Pancreas (tissue), 10 donors: ENCODE measurements around the gene SLCO4A1. TPM values are rescaled to one million over a fixed set of nuclear protein-coding genes. Genes with fewer than 3 reads are reported as not detected.

Source experiments
- ATAC-seq, 4 donors: fragments of 200-7000 bp; cut with Tn5 transposase; one replicate each; pipeline versions ENCODE4 v1.8.0 to v1.9.1; 2020; ENCODE audit warnings: mild to moderate bottlenecking in 4 of 4, moderate library complexity in 4 of 4
- DNase-seq, 6 donors: peaks; one replicate each; pipeline ENCODE4 v3.0.0-alpha.2; 2020
- FAIRE-seq: peaks from 2 replicates; lab custom pipeline; 2012; peaks lifted over from hg19 to GRCh38; lab: Jason Lieb, UNC
- H3K27ac ChIP-seq, 4 donors: fragments of 200-600 bp; sonication (generic); 1 replicate in 3 of 4; 2 replicates in 1 of 4; pipeline versions ENCODE4 v1.5.0 to v1.8.0; 2020
- H3K27me3 ChIP-seq, 4 donors: fragments of 200-600 bp; one replicate each; pipeline ENCODE4 v1.8.0; 2021
- H3K36me3 ChIP-seq, 3 donors: fragments of 200-600 bp; sonication (generic) in 1 of 3; one replicate each; pipeline versions ENCODE4 v1.5.0 to v1.8.0; 2020 to 2021
- H3K4me1 ChIP-seq, 3 donors: fragments of 200-600 bp; one replicate each; pipeline ENCODE4 v1.8.0; 2021
- H3K4me3 ChIP-seq, 4 donors: fragments of 200-600 bp; sonication (generic) in 2 of 4; one replicate each; pipeline versions ENCODE4 v1.5.0 to v1.8.0; 2020 to 2021
- H3K9me3 ChIP-seq, 4 donors: fragments of 200-600 bp; one replicate each; pipeline ENCODE4 v1.8.0; 2021
- WGBS, 2 donors: extraction: QIAGEN DNeasy Blood & Tissue Kit; methylation state at CpG; one replicate each; pipeline ENCODE4 v1.1.7; 2013; 5-methylcytosine and 5-hydroxymethylcytosine counted together
- intact Hi-C, 3 donors: fragments of 100-400 bp; cut with DNase I; formaldehyde crosslinking; loops; one replicate each; pipeline versions ENCODE4 v1.11.1 to v1.14.2; 2022
- polyA plus RNA-seq, 2 donors: library from polyadenylated mRNA; stranded (reverse); fragments of 200-250 nt; gene quantifications; one replicate each; pipeline ENCODE4 v1.2.3, GENCODE V29; 2013
- total RNA-seq, 6 donors: library from RNA; stranded (reverse); fragmentation: NEBNext Ultra II Directional in 4 of 6; extraction: Animal tissue kit (Norgen Biotek cat#: 25700) in 4 of 6; gene quantifications; one replicate each; pipeline versions ENCODE4 v1.2.1 to v1.2.4, GENCODE V29; 2021 to 2023
- TF ChIP-seq, protein P1 (sequence below), 4 donors: fragments of 200-600 bp; sonication (generic) in 3 of 4; IDR thresholded peaks; one replicate each; pipeline versions ENCODE4 v1.5.0 to v1.8.0; 2021; ENCODE audit warnings: antibody characterized with exemption in 4 of 4
- donor health status: healthy with polysubstance abuse.
- donor health status: DM: no; HTN: no; CAD: no; lungs with moderate emphysema.
- donor health status: DM: no; HTN: no; CAD: no.
- donor health status: control.
- donor health status: control.
- donor health status: Bipolar disorder and iron deficiency.
- donor health status: DM: yes; HTN: yes; CAD: no.
- donor health status: DM: no; HTN: no; CAD: no.
- donor health status: DM: no; HTN: no; CAD: no.
- donor health status: DM: yes; HTN: yes; CAD: no.

SLCO4A1 gene
- total and polyA plus RNA-seq, 8 donors: 1.2 to 15.9 (median 2.2) TPM

DNA sequence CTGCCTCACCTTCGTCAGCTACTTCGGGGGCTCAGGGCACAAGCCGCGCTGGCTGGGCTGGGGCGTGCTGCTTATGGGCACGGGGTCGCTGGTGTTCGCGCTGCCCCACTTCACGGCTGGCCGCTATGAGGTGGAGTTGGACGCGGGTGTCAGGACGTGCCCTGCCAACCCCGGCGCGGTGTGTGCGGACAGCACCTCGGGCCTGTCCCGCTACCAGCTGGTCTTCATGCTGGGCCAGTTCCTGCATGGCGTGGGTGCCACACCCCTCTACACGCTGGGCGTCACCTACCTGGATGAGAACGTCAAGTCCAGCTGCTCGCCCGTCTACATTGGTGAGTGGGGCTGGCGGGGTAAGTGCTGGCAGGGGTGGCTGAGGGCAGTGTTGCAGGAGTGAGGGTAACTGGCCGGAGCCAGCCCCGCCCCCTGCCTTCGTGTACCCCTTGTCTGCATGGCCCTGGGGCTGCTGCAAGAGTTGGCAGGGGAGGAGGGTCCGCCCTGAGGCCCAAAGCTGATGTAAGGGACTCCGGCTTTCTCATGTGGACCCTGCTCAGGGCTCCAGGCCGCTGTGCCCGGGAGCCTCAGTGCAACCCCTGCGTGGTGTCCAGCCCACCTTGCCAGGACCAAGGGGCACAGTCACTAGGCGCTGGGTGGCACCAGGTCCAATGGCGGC, 14.8 kb downstream of the SLCO4A1 start:
- Histone ChIP-seq H3K27ac (no peak overlapping the region), H3K9me3 (no peaks in the 10 kb centered on the region), H3K36me3 (no peaks in the 10 kb centered on the region), H3K27me3 (no peaks in the 10 kb centered on the region), H3K4me1 (peaks cover 4 to 8% (median 6%) of the 10 kb centered on the region in 3 donors), H3K4me3 (no peak overlapping the region)
- DNase-seq (peak in 1 of 6 donors; percentile 71), ATAC-seq (no peak), FAIRE-seq (no peak)
- intact Hi-C loops: no loop called here
- 90 to 91% methylated on average over 37 of the region's 37 CpGs for WGBS, 2 donors
- TF ChIP-seq, protein P1, sequence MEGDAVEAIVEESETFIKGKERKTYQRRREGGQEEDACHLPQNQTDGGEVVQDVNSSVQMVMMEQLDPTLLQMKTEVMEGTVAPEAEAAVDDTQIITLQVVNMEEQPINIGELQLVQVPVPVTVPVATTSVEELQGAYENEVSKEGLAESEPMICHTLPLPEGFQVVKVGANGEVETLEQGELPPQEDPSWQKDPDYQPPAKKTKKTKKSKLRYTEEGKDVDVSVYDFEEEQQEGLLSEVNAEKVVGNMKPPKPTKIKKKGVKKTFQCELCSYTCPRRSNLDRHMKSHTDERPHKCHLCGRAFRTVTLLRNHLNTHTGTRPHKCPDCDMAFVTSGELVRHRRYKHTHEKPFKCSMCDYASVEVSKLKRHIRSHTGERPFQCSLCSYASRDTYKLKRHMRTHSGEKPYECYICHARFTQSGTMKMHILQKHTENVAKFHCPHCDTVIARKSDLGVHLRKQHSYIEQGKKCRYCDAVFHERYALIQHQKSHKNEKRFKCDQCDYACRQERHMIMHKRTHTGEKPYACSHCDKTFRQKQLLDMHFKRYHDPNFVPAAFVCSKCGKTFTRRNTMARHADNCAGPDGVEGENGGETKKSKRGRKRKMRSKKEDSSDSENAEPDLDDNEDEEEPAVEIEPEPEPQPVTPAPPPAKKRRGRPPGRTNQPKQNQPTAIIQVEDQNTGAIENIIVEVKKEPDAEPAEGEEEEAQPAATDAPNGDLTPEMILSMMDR (IDR thresholded peaks at IDR 0.05): no peak

DNA sequence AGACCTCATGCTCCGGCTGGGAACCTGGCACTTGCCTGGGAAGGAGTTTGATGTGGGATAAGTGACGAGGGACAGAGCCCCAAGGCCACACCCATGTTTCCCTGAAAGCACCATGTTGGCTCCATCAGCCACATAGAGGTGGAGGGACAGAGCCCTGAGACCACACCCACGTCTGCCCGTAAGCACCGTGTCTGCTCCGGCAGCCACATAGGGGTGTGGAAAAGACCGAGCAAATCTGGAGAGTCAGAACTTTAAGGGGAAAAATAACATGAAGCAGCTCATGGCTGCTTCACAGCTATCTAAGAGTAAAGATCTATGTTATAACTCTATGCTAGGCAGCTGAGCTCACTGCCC, 15.3 kb downstream of the SLCO4A1 start:
- TF ChIP-seq, protein P1 (IDR thresholded peaks at IDR 0.05): no peak
- intact Hi-C loops: no loop called here
- Histone ChIP-seq H3K36me3 (no peaks in the 10 kb centered on the region), H3K4me1 (peaks cover 3 to 7% (median 3%) of the 10 kb centered on the region in 3 donors), H3K27me3 (no peaks in the 10 kb centered on the region), H3K9me3 (no peaks in the 10 kb centered on the region), H3K4me3 (no peak overlapping the region), H3K27ac (no peak overlapping the region)
- ATAC-seq: no peak
- no peak for DNase-seq
- FAIRE-seq: no peak
- 73 to 88% methylated on average over 7 of the region's 7 CpGs for WGBS, 2 donors

DNA sequence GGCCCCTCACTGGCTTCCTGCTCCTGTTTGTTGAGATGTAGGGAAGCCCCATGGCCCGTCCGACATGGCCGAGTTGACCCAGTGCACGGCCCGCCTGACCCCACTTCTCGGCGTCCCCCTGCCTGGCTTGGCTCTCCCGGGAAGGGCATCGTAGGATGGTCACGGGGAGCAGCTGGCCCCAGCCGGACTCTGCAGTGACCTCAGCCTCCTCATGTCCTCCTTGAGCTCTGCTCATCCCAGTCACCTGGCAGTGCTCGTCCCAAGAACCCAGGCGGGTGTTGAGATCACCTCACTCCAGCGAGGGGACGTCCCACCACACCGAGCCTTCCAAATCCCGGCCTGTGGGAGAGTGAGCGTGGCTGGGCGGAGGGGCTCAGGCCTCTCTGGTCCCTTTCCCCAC, 15.7 kb downstream of the SLCO4A1 start:
- DNase-seq: peak in 1 of 6 donors; percentile 60
- Histone ChIP-seq H3K4me1 (peaks cover 0 to 3% (median 0%) of the 10 kb centered on the region in 3 donors), H3K27ac (no peak overlapping the region), H3K27me3 (no peaks in the 10 kb centered on the region), H3K36me3 (no peaks in the 10 kb centered on the region), H3K4me3 (no peak overlapping the region), H3K9me3 (no peaks in the 10 kb centered on the region)
- no peak for ATAC-seq
- TF ChIP-seq, protein P1 (IDR thresholded peaks at IDR 0.05): no peak
- WGBS, 2 donors: 82 to 84% methylated on average over 19 of the region's 19 CpGs
- no peak for FAIRE-seq
- intact Hi-C loops: no loop called here

DNA sequence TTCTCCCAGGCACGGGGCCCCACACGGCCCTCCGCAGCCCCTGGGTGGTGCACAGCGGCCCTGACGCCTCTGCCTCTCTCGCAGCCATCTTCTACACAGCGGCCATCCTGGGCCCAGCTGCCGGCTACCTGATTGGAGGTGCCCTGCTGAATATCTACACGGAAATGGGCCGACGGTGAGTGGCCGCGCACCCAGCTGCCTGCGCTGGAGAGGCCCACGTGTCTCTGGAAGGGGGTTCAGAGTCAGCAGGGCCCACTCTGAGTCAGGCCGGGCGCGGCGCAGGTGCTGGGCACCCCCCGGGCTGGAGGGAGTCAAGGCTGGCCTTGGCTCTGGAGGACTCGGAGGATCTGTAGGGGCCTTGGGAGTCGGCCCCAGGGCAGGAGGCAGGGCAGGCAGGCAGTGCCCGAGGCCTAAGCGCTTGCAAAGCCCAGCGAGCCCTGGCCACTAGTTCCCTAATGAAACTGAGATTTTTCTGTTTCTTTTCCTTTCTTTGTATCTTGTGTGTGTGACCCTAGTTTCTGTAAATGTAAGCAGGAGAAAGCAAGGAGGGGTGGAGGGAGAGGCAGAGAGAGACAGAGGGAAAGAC, 16.4 kb downstream of the SLCO4A1 start:
- Histone ChIP-seq H3K9me3 (no peaks in the 10 kb centered on the region), H3K36me3 (no peaks in the 10 kb centered on the region), H3K27ac (no peak overlapping the region), H3K4me3 (no peak overlapping the region), H3K27me3 (no peaks in the 10 kb centered on the region), H3K4me1 (no peaks in the 10 kb centered on the region)
- peak in 1 of 6 donors; percentile 56 for DNase-seq
- ATAC-seq: peak in 1 of 4 donors; percentile 31
- FAIRE-seq: no peak
- 77 to 88% methylated on average over 22 to 25 of the region's 25 CpGs for WGBS, 2 donors
- TF ChIP-seq, protein P1 (IDR thresholded peaks at IDR 0.05): no peak
- intact Hi-C loops: no loop called here
